ENCODE measurements around the gene SHROOM1. TPM values are rescaled to one million over a fixed set of nuclear protein-coding genes. Genes with fewer than 3 reads are reported as not detected.

The SHROOM1 gene
- total and polyA plus RNA-seq, 2 experiments from 2014 or later: 2.5 to 5.4 TPM

GRCh38 chr5:132838516-132839282 is 8.3 kb upstream of the SHROOM1 start (continued):
- TF ChIP-seq ZNF462 (CRISPR knock-in tag; IDR thresholded peaks at IDR 0.05) (no peak), STAT1 (IDR thresholded peaks at IDR 0.05; ENCODE audit: unreplicated experiment) (no peak), NANOG (IDR thresholded peaks at IDR 0.05; ENCODE audit: borderline replicate concordance) (no peak), ZNF114 (CRISPR knock-in tag; IDR thresholded peaks at IDR 0.05) (no peak), JUNB (IDR thresholded peaks at IDR 0.05; ENCODE audit: unreplicated experiment) (no peak), CREB1 (CRISPR knock-in tag; IDR thresholded peaks at IDR 0.05; ENCODE audit: low read depth) (no peak), EZH2phosphoT487 (IDR thresholded peaks at IDR 0.05; ENCODE audit: unreplicated experiment) (no peak)
- TF ChIP-seq, protein P1, sequence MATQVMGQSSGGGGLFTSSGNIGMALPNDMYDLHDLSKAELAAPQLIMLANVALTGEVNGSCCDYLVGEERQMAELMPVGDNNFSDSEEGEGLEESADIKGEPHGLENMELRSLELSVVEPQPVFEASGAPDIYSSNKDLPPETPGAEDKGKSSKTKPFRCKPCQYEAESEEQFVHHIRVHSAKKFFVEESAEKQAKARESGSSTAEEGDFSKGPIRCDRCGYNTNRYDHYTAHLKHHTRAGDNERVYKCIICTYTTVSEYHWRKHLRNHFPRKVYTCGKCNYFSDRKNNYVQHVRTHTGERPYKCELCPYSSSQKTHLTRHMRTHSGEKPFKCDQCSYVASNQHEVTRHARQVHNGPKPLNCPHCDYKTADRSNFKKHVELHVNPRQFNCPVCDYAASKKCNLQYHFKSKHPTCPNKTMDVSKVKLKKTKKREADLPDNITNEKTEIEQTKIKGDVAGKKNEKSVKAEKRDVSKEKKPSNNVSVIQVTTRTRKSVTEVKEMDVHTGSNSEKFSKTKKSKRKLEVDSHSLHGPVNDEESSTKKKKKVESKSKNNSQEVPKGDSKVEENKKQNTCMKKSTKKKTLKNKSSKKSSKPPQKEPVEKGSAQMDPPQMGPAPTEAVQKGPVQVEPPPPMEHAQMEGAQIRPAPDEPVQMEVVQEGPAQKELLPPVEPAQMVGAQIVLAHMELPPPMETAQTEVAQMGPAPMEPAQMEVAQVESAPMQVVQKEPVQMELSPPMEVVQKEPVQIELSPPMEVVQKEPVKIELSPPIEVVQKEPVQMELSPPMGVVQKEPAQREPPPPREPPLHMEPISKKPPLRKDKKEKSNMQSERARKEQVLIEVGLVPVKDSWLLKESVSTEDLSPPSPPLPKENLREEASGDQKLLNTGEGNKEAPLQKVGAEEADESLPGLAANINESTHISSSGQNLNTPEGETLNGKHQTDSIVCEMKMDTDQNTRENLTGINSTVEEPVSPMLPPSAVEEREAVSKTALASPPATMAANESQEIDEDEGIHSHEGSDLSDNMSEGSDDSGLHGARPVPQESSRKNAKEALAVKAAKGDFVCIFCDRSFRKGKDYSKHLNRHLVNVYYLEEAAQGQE (IDR thresholded peaks at IDR 0.05; ENCODE audit: unreplicated experiment): no peak
- TF ChIP-seq, protein P2, sequence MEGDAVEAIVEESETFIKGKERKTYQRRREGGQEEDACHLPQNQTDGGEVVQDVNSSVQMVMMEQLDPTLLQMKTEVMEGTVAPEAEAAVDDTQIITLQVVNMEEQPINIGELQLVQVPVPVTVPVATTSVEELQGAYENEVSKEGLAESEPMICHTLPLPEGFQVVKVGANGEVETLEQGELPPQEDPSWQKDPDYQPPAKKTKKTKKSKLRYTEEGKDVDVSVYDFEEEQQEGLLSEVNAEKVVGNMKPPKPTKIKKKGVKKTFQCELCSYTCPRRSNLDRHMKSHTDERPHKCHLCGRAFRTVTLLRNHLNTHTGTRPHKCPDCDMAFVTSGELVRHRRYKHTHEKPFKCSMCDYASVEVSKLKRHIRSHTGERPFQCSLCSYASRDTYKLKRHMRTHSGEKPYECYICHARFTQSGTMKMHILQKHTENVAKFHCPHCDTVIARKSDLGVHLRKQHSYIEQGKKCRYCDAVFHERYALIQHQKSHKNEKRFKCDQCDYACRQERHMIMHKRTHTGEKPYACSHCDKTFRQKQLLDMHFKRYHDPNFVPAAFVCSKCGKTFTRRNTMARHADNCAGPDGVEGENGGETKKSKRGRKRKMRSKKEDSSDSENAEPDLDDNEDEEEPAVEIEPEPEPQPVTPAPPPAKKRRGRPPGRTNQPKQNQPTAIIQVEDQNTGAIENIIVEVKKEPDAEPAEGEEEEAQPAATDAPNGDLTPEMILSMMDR (conservative IDR thresholded peaks at IDR 0.05; ENCODE audit: low read depth in 2 of 2): no peak
